CD8-positive, alpha-beta memory T cell (primary cell): Measurements from ENCODE around the gene TRPC4. TPM values are rescaled to one million over a fixed set of nuclear protein-coding genes. Genes with fewer than 3 reads are reported as not detected.
"Not testable (repeated sequence)": the region's sequence is repeated elsewhere in the genome, so short reads cannot be mapped to it uniquely, and the experiment has no call there.

Experiments
- CTCF ChIA-PET: fragments of 350-600 bp; sonication (Branson Sonifier 250); formaldehyde crosslinking; loops from one replicate; lab custom pipeline; 2021; ENCODE audit warnings: antibody characterized with exemption; lab: Charles Lee
- POLR2A ChIA-PET: fragments of 350-600 bp; sonication (Branson Sonifier 250); formaldehyde crosslinking; loops from one replicate; lab custom pipeline; 2021; ENCODE audit warnings: antibody characterized with exemption; lab: Charles Lee
- DNase-seq, 5 donors: peaks; one replicate each; pipeline versions ENCODE4 v3.0.0 to v3.0.0-alpha.2; 2020 to 2022; ENCODE audit warnings: mixed read lengths in 1 of 5
- H3K27ac ChIP-seq: one replicate; pipeline ENCODE4 v1.7.0; 2013; ENCODE audit warnings: low read depth, mild to moderate bottlenecking, low read length, moderate library complexity
- H3K27me3 ChIP-seq: 2 replicates; pipeline ENCODE4 v1.7.0; 2013; ENCODE audit warnings: low read length, mild to moderate bottlenecking; ENCODE audit not compliant: insufficient read depth, poor library complexity, severe bottlenecking
- H3K36me3 ChIP-seq: 2 replicates; pipeline ENCODE4 v1.7.0; 2013; ENCODE audit warnings: mild to moderate bottlenecking, low read length, moderate library complexity; ENCODE audit not compliant: insufficient read depth
- H3K4me1 ChIP-seq: 2 replicates; pipeline ENCODE4 v1.7.0; 2013; ENCODE audit warnings: mild to moderate bottlenecking, low read length, moderate library complexity; ENCODE audit not compliant: insufficient read depth
- H3K4me3 ChIP-seq: 2 replicates; pipeline ENCODE4 v1.7.0; 2013; ENCODE audit warnings: mild to moderate bottlenecking, low read length
- H3K9me3 ChIP-seq: 2 replicates; pipeline ENCODE4 v1.7.0; 2013; ENCODE audit warnings: mild to moderate bottlenecking, low read length
- H3K27ac Mint-ChIP-seq, 8 donors: one replicate each; pipeline ENCODE4 v1.8.0; 2020 to 2021; ENCODE audit warnings: mixed read lengths in 8 of 8, mild to moderate bottlenecking in 6 of 8, inconsistent platforms in 3 of 8, moderate library complexity in 3 of 8
- H3K27me3 Mint-ChIP-seq, 2 donors: one replicate each; pipeline ENCODE4 v1.8.0; 2020 to 2021; ENCODE audit warnings: mixed read lengths in 2 of 2, mild to moderate bottlenecking in 1 of 2, moderate library complexity in 1 of 2
- H3K36me3 Mint-ChIP-seq, 3 donors: one replicate each; pipeline ENCODE4 v1.8.0; 2020 to 2021; ENCODE audit warnings: mixed read lengths in 3 of 3, inconsistent platforms in 1 of 3, mild to moderate bottlenecking in 1 of 3
- H3K4me1 Mint-ChIP-seq, 3 donors: one replicate each; pipeline ENCODE4 v1.8.0; 2020 to 2021; ENCODE audit warnings: mixed read lengths in 3 of 3, inconsistent platforms in 1 of 3, mild to moderate bottlenecking in 1 of 3
- H3K4me3 Mint-ChIP-seq, 7 donors: one replicate each; pipeline ENCODE4 v1.8.0; 2020 to 2021; ENCODE audit warnings: mixed read lengths in 7 of 7, mild to moderate bottlenecking in 6 of 7, moderate library complexity in 4 of 7, inconsistent platforms in 2 of 7
- H3K9me3 Mint-ChIP-seq, 5 donors: one replicate each; pipeline ENCODE4 v1.8.0; 2020 to 2022; ENCODE audit warnings: mixed read lengths in 5 of 5, mild to moderate bottlenecking in 3 of 5, moderate library complexity in 2 of 5, inconsistent platforms in 1 of 5
- polyA plus RNA-seq: library from polyadenylated mRNA; unstranded; fragments of 300-500 nt; fragmentation: Illumina TruSeq; gene quantifications from one replicate; pipeline ENCODE4 v1.2.3, GENCODE V29; 2021
- total RNA-seq, 2 experiments: library from RNA; stranded (reverse); gene quantifications; one replicate each; pipeline ENCODE4 v1.2.3, GENCODE V29; 2021

Gene TRPC4
- total and polyA plus RNA-seq, 3 experiments from 2014 or later: not detected

DNA sequence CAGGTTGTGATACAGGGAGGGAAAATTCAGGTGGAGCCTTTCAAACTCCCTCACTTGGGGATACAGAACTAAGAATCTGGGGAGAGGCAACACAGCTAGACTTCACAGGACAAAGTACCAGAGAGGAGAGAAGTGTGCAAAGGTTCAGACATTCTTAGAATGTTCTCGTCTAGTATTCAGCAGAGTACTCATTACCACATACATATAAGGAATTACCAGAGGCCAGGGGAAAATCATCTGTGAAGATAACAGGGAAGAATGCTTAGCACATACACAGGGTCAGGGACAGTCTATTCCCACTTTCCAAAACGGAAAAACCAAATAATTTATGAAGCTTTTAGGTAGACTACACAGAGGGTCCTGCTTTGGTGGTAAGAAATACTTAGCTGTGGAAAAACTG lies 58.1 kb downstream of the TRPC4 start:
- Histone ChIP-seq H3K4me3 (no peak overlapping the region), H3K27ac (no peak overlapping the region), H3K27me3 (no peaks in the 10 kb centered on the region), H3K4me1 (no peaks in the 10 kb centered on the region), H3K36me3 (no peaks in the 10 kb centered on the region), H3K9me3 (no peaks in the 10 kb centered on the region)
- H3K4me1 Mint-ChIP-seq: no peaks in the 10 kb centered on the region
- ChIA-PET POLR2A (no interaction called here), CTCF (no interaction called here)
- H3K36me3 Mint-ChIP-seq: no peaks in the 10 kb centered on the region
- no peaks in the 10 kb centered on the region for H3K27me3 Mint-ChIP-seq
- DNase-seq: no peak
- peaks cover 7 to 48% (median 10%) of the 10 kb centered on the region in 5 donors for H3K9me3 Mint-ChIP-seq
- no peak overlapping the region for H3K4me3 Mint-ChIP-seq
- no peak overlapping the region for H3K27ac Mint-ChIP-seq

DNA sequence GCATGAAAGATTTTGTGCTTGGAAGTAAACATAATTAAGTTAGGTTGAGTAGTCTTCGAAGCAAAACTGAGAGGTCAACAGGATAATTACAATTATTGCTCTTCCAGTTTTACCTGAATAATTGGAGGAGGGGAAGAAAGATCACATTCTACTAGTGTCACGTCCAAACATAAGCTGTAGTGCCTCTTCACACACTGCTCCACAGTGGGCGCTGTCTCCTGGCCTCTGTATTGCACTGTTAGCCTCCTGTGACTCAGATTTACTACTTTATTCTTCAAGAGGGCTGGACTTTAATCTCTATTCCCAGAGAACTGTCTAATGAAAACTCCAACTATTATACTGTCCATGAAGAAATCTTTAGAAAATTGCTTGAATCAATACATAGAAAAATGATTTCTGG lies 62.9 kb downstream of the TRPC4 start:
- Histone ChIP-seq H3K36me3 (no peaks in the 10 kb centered on the region), H3K9me3 (no peaks in the 10 kb centered on the region), H3K27me3 (no peaks in the 10 kb centered on the region), H3K4me1 (no peaks in the 10 kb centered on the region), H3K4me3 (no peak overlapping the region), H3K27ac (no peak overlapping the region)
- Mint-ChIP-seq H3K27me3 (no peaks in the 10 kb centered on the region), H3K4me3 (no peak overlapping the region), H3K36me3 (no peaks in the 10 kb centered on the region), H3K9me3 (peaks cover 0 to 40% (median 6%) of the 10 kb centered on the region in 5 donors), H3K4me1 (no peaks in the 10 kb centered on the region), H3K27ac (no peak overlapping the region)
- POLR2A ChIA-PET: no interaction called here
- no peak for DNase-seq
- CTCF ChIA-PET: no interaction called here

DNA sequence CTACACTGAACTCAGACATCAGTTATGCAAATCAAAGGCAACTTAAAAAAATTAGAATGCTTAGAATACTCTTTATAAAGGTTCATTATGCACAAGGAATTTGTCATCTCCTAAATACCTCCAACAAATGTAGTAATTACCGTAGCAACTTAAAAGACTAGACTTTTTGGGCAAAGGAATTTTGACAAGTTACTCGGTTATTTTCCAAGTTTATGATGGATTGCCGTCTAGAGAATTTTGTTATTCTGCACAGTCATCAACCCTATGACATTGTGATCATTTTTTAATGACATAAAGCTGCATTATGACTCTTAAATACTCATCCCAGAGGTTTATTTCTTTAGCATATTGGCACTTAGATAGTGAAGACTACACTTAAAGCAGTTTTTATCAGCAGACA lies 71.9 kb downstream of the TRPC4 start:
- H3K27me3 ChIP-seq: no peaks in the 10 kb centered on the region
- Mint-ChIP-seq H3K4me1 (no peaks in the 10 kb centered on the region), H3K36me3 (no peaks in the 10 kb centered on the region), H3K27me3 (no peaks in the 10 kb centered on the region), H3K27ac (no peak overlapping the region), H3K4me3 (no peak overlapping the region), H3K9me3 (peaks cover 0 to 10% (median 4%) of the 10 kb centered on the region in 5 donors)
- H3K9me3 ChIP-seq: no peaks in the 10 kb centered on the region
- POLR2A ChIA-PET: no interaction called here
- no peak overlapping the region for H3K27ac ChIP-seq
- H3K36me3 ChIP-seq: no peaks in the 10 kb centered on the region
- CTCF ChIA-PET: no interaction called here
- no peaks in the 10 kb centered on the region for H3K4me1 ChIP-seq
- DNase-seq: no peak
- no peak overlapping the region for H3K4me3 ChIP-seq

DNA sequence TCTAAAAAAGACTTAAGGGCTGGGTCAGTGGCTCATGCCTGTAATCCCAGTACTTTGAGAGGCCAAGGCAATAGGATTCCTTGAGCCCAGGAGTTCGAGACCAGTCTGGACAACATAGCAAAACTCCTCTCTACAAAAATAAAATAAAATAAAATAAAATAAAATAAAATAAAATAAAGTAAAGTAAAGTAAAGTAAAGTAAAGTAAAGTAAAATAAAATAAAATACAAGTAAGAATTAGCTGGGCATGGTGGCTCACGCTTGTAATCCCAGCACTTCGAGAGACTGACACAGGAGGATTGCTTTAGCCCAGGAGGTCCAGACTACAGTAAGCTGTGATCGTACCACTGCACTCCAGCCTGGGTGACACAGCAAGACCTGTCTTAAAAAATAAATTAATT lies 72.8 kb downstream of the TRPC4 start:
- H3K27me3 Mint-ChIP-seq, H3K36me3 ChIP-seq, H3K9me3 ChIP-seq, H3K4me1 ChIP-seq, H3K4me3 Mint-ChIP-seq, H3K27me3 ChIP-seq, H3K4me3 ChIP-seq, POLR2A ChIA-PET, H3K36me3 Mint-ChIP-seq, CTCF ChIA-PET, H3K9me3 Mint-ChIP-seq, DNase-seq, H3K27ac ChIP-seq, H3K27ac Mint-ChIP-seq, H3K4me1 Mint-ChIP-seq: not testable (repeated sequence)

DNA sequence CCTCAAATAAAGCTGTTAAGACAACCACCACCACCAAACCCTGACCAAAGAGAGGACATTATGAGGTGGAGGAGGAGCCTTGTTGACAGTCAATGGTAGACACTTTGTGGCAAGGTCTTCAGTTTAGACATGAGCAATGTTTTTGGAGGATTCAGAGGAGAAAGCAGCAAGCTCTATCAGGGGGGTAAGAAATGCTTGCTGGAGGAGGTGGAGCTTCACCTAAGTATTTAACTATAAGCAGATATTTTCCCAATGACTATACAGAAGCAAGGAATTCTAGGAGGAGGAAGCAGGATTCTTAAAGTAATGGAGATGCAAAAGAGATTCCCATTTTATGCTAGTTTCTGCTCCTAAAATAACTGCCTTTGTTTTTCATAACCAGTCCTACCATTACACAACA lies 74.2 kb downstream of the TRPC4 start:
- POLR2A ChIA-PET: no interaction called here
- H3K27ac Mint-ChIP-seq: no peak overlapping the region
- peaks cover 4 to 13% (median 4%) of the 10 kb centered on the region in 5 donors for H3K9me3 Mint-ChIP-seq
- H3K27me3 Mint-ChIP-seq: no peaks in the 10 kb centered on the region
- no peaks in the 10 kb centered on the region for H3K36me3 ChIP-seq
- H3K27ac ChIP-seq: no peak overlapping the region
- H3K9me3 ChIP-seq: no peaks in the 10 kb centered on the region
- H3K4me3 ChIP-seq: no peak overlapping the region
- no peaks in the 10 kb centered on the region for H3K36me3 Mint-ChIP-seq
- no peak for DNase-seq
- CTCF ChIA-PET: no interaction called here
- H3K4me1 ChIP-seq: no peaks in the 10 kb centered on the region
- no peaks in the 10 kb centered on the region for H3K27me3 ChIP-seq
- no peaks in the 10 kb centered on the region for H3K4me1 Mint-ChIP-seq
- no peak overlapping the region for H3K4me3 Mint-ChIP-seq

DNA sequence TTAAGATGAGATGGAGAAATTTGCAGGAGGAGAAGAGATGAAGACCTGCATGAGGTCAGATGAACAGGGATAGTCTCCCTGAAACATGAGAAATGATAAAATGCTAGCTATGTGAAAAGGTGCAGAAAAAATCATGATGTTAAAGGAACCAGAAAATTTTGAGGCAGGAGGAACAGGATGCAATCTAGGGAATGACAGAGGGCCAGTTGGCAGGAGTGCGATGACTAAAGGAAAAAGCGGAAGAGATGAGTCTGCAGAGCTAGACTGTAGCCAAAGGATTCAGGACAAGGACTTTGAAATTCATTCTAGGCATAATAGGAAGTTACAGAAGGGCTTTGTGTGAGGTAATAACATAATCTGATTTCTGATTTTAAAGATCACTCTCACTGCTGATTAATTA lies 77.9 kb downstream of the TRPC4 start:
- Mint-ChIP-seq H3K4me1 (no peaks in the 10 kb centered on the region), H3K36me3 (no peaks in the 10 kb centered on the region), H3K4me3 (no peak overlapping the region), H3K9me3 (peaks cover 4 to 12% (median 6%) of the 10 kb centered on the region in 5 donors), H3K27ac (no peak overlapping the region), H3K27me3 (no peaks in the 10 kb centered on the region)
- ChIA-PET POLR2A (no interaction called here), CTCF (no interaction called here)
- Histone ChIP-seq H3K4me3 (no peak overlapping the region), H3K9me3 (no peaks in the 10 kb centered on the region), H3K27ac (no peak overlapping the region), H3K36me3 (no peaks in the 10 kb centered on the region), H3K27me3 (no peaks in the 10 kb centered on the region), H3K4me1 (no peaks in the 10 kb centered on the region)
- no peak for DNase-seq

DNA sequence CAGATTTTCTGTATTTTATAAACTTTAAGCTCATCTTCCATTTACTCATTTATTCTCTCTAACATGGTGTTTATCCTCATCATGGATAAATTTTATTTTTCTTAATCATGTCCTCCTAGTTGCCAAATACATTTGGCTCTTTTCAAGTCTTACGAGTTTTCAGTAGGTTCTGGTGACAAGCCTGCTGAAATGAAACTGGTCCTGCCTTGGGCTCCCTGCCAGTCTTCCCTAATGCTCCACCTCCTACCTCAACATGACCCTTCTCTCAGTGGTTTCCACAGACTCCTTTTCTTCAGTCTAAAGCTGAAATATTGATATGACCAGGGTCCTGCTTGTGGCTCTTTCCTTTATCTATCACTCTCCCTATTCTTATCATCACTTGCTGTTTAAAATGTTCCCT lies 81.2 kb downstream of the TRPC4 start:
- POLR2A ChIA-PET: no interaction called here
- H3K36me3 Mint-ChIP-seq: no peaks in the 10 kb centered on the region
- H3K27ac ChIP-seq: no peak overlapping the region
- H3K4me1 ChIP-seq: no peaks in the 10 kb centered on the region
- no peak overlapping the region for H3K4me3 Mint-ChIP-seq
- peaks cover 0 to 12% (median 4%) of the 10 kb centered on the region in 5 donors for H3K9me3 Mint-ChIP-seq
- H3K4me1 Mint-ChIP-seq: no peaks in the 10 kb centered on the region
- H3K4me3 ChIP-seq: no peak overlapping the region
- no peaks in the 10 kb centered on the region for H3K36me3 ChIP-seq
- H3K27ac Mint-ChIP-seq: no peak overlapping the region
- no peak for DNase-seq
- no peaks in the 10 kb centered on the region for H3K27me3 Mint-ChIP-seq
- H3K27me3 ChIP-seq: no peaks in the 10 kb centered on the region
- no peaks in the 10 kb centered on the region for H3K9me3 ChIP-seq
- CTCF ChIA-PET: no interaction called here

DNA sequence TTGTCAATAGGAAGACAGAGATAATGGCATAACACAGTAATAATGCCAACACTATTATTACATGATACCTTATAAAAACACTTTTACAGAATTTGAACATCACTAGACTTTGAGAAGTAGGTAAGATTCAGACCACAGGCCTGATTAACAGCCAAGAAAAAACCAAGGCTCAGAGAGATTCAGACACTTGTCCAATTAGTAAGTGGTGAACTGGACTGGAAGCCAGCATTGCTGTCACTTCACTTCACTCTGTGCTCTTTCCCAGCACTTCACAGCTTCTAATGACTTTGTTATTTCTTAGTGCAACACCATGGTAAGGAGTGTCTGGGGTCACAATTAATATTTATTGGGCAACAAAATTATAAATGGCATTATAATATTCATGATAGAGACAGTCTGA lies 91.9 kb downstream of the TRPC4 start:
- Mint-ChIP-seq H3K9me3 (peaks cover 0 to 23% (median 0%) of the 10 kb centered on the region in 5 donors), H3K27ac (no peak overlapping the region), H3K4me3 (no peak overlapping the region), H3K36me3 (no peaks in the 10 kb centered on the region), H3K27me3 (no peaks in the 10 kb centered on the region), H3K4me1 (no peaks in the 10 kb centered on the region)
- Histone ChIP-seq H3K9me3 (no peaks in the 10 kb centered on the region), H3K36me3 (no peaks in the 10 kb centered on the region), H3K4me3 (no peak overlapping the region), H3K27ac (no peak overlapping the region), H3K27me3 (no peaks in the 10 kb centered on the region), H3K4me1 (no peaks in the 10 kb centered on the region)
- DNase-seq: no peak
- ChIA-PET CTCF (no interaction called here), POLR2A (no interaction called here)

DNA sequence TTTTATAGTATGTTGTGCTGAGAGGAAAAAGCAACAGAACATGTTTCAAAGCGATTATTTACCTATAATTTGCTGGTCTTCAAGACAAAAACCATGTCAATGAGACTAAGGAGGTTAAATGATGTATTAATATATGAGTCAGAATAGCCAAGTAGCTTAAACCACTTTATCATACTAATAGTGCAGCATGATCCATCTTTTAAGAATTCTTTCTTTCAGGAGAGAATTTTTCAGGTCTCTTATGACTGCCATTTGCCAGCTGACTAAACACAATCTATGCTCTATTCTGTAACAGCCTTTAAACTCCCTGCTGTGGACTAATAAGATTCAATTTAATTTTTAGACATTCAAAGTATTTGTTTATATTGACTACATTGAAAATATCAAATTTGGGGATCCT lies 93.7 kb downstream of the TRPC4 start:
- H3K27me3 Mint-ChIP-seq: no peaks in the 10 kb centered on the region
- POLR2A ChIA-PET: no interaction called here
- no peak overlapping the region for H3K27ac Mint-ChIP-seq
- Histone ChIP-seq H3K27me3 (no peaks in the 10 kb centered on the region), H3K4me3 (no peak overlapping the region), H3K27ac (no peak overlapping the region), H3K9me3 (no peaks in the 10 kb centered on the region), H3K36me3 (no peaks in the 10 kb centered on the region), H3K4me1 (no peaks in the 10 kb centered on the region)
- CTCF ChIA-PET: no interaction called here
- H3K4me3 Mint-ChIP-seq: no peak overlapping the region
- no peaks in the 10 kb centered on the region for H3K4me1 Mint-ChIP-seq
- H3K9me3 Mint-ChIP-seq: peaks cover 0 to 25% (median 0%) of the 10 kb centered on the region in 5 donors
- DNase-seq: no peak
- no peaks in the 10 kb centered on the region for H3K36me3 Mint-ChIP-seq
